Activated CD4-positive, alpha-beta T cell treated with anti-CD3 and anti-CD28 coated beads, Interleukin-2, Interleukin-6, amounts not matched to agents 100 ng/mL and 50 ng/mL, durations not matched to agents 16 hours and 8 hours (primary cell): Measurements from ENCODE around the gene CFAP206.
"Not testable (repeated sequence)": the region's sequence is repeated elsewhere in the genome, so short reads cannot be mapped to it uniquely, and the experiment has no call there.

Experiments used
- DNase-seq: peaks from one replicate; pipeline ENCODE4 v3.0.0-alpha.2; 2020

The CFAP206 gene

DNA sequence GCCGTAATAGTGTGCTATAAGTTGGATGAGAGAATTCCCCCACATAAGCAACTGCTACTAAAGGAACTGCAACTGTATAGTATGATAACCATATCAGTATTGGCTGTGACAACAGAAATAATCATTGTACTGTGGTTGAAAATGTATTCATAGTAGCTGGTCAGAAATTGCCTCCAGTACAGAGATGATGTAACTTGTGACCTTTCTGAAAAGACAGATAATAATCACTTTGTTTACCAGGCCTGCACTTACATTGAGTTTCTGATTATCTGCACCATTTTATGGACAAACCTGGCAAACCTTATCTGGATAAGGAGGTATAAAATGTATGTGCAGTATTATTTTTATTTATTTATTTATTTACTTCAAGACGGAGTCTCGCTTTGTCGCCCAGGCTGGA is 19.0 kb downstream of the CFAP206 start:
- no peak for DNase-seq

GRCh38 chr6:87430499-87430898 is 22.7 kb downstream of the CFAP206 start:
- DNase-seq = no peak

DNA sequence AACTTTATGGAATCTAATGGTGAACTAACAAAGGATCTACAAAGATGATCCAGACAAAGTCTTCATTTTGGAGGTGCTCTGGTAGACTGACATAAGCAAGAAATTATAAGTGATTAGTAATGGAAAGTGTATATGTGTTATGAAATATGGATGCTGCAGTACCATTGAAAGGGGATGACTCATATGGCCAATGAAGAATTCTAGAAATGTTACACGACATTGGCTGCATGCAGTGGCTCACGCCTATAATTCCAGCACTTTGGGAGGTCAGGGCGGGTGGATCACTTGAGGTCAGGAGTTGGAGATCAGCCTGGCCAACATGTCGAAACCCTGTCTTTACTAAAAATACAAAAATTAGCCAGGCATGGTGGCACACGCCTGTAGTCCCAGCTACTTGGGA is 23.5 kb downstream of the CFAP206 start:
- DNase-seq = no peak

GRCh38 chr6:87436435-87436834 is 28.7 kb downstream of the CFAP206 start:
- DNase-seq = peak; percentile 43

GRCh38 chr6:87441711-87442110 is 33.9 kb downstream of the CFAP206 start:
- no peak for DNase-seq

DNA sequence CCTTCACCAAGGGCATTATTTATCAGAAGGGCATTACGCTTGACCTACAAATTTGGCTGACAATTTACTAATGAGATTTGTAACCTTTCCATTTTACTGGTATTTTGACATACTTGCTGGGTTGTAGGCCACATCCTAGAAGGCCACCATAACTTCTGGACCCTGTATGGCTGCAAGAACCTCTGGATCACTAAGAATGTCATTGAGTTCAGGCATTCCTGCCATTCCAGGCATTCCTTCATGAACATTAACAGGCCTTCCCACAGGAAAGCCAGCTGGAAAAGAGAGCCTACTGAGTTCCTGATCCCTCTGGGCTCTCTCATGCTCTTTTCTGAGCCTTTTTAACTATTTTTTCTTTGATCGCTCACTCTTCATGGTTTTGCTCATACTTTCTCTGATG is 36.6 kb downstream of the CFAP206 start:
- DNase-seq = no peak

DNA sequence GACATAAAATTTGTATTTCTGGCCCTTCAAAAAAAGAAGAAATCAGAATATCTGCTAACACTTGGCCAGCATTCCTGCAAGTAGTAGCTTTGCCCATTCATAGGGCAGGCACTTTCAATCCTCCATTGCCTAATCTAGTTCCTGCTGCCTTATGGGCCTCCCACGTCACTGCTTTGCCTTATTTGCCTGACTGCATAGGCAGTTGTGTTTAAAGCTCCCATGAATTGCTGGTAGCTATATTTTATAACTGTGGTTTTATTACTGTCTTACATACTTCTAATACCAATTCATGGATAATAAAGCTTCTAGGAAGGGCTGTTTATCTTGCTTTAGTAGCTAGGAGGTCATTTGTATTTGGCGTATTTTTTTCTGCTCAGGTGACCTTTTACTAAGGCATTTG is 57.3 kb downstream of the CFAP206 start:
- DNase-seq = no peak

GRCh38 chr6:87472525-87473418 is 65.0 kb downstream of the CFAP206 start, which contains the start of gene SLC35A1:
TSS of gene SLC35A1 (plus strand) at chr6:87472974. CDS start at chr6:87473004, 30 bp downstream.
- DNase-seq = peak; percentile 89

DNA sequence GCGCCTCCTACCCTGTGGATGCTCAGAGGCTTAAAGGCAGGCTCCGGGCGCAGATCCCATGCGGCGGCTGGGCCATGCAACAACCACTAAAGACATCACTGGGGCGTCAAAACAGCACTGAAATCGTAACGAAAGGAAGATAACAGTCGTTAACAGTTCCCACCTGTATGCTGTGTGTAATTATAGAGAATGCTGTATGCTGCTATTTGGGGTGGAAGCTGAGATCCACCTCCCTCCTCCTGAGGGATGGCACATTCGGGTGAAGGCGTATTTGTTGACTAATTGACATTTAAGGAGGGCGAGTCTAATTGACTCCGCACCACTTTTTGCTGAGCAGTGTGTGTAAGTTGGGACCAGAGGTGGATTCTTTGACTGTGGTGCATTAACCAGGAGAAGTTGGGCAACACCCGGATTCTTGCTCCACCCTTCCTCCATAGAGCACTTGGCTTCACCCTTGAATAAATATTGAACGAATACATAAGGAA is 65.7 kb downstream of the CFAP206 start:
- peak; percentile 70 for DNase-seq

DNA sequence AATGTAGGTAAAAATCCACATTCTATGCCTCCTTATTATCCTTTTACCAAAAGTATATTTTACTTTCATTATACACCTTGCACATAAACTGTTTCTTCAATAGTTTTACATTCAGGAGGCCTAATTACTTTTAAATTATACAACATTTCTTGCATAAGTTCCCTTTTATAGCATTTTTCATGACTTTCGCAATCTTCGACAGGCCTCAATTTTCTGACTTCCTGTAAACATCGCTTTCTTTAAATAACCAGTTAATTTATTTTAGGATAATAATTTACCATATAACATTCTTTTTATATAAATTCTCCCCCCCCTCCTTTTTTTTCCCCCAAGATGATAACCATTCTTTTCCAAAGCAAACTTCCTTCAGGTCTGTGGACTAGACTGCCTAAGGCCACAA is 74.2 kb downstream of the CFAP206 start:
- DNase-seq = no peak

GRCh38 chr6:87482366-87482765 is 74.6 kb downstream of the CFAP206 start:
- DNase-seq = no peak

- peak; percentile 18 for DNase-seq
Measured at GRCh38 chr6:87483929-87484328, 76.2 kb downstream of the CFAP206 start.

DNA sequence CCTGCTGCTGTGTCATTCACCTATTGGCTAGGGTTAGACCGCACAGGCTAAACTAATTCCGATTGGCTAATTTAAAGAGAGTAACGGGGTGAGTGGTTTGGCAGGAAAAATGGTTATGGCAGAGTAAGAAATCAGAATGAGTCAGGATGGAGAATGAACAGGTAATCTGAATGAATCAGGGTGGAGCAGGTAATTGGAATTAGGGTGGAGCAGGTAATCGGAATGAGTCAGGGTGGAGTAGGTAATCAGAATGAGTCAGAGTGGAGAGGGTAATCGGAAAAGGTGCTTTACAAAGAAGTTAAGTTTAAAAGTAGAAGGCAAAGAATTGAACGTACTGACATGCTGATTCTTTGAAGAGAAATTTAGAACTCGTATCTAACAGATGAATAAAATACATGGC is 76.7 kb downstream of the CFAP206 start:
- no peak for DNase-seq

DNA sequence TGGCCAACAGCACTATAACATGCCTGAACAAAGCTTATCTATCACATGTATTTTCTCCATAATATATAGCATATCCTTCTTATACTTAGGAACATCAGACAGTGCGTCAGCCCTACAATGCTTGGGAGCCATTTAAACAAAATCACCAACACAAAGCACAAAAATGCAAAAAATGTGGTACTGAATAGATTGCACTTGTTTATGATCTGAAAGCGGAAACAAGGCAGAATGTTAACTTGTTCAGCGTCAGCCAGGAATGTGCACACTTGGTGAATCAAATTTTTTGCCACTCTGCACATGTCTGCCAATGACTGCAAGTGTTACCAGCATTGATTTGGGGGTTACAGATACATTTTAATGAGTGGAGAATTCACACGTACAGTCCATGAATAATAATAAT is 79.8 kb downstream of the CFAP206 start:
- DNase-seq = no peak

DNA sequence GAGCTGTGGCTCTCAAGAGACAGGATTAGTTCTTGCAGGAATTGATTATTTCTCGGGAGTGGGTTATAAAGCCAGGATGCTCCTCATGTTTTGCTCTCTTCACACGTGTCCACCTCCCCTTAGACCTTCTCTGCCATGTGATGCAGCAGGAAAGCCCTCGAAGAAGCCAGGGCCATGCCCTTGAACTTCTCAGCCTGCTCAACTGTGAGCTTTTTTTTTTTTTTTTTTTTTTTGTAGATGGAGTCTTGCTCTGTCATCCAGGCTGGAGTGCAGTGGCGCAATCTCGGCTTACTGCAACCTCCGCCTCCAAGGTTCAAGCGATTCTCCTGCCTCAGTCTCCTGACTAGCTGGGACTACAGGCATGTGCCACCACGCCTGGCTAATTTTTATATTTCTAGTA is 81.6 kb downstream of the CFAP206 start:
- DNase-seq = not testable (repeated sequence)

GRCh38 chr6:87494761-87495422 is 87.1 kb downstream of the CFAP206 start:
- DNase-seq = no peak

GRCh38 chr6:87498048-87498447 is 90.3 kb downstream of the CFAP206 start:
- DNase-seq = no peak

- no peak for DNase-seq
Measured at GRCh38 chr6:87501809-87502572, 94.2 kb downstream of the CFAP206 start.

DNA sequence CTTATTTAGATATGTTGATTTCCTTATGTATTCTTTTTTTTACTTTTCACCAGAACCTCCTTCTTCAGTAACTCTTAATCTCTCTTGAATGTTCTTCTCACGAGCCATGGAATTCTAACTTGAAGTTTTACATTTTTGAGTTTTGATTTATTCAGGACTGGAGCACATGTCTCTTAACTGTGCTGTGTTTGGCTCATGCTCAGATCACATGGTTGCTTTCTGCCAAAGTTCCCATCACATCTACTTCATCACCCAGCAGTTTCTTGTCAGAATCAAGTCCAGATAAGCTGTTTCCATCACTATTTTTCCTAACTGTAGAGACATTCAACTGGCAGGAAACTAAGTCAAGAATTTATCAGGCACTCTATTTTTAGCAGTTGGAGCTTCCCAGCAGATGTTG is 96.7 kb downstream of the CFAP206 start:
- DNase-seq = no peak
